ENCODE results near the gene KRTAP10-7. TPM values are rescaled to one million over a fixed set of nuclear protein-coding genes. Genes with fewer than 3 reads are reported as not detected.

The KRTAP10-7 gene
- polyA plus RNA-seq, 3 donors: not detected

DNA sequence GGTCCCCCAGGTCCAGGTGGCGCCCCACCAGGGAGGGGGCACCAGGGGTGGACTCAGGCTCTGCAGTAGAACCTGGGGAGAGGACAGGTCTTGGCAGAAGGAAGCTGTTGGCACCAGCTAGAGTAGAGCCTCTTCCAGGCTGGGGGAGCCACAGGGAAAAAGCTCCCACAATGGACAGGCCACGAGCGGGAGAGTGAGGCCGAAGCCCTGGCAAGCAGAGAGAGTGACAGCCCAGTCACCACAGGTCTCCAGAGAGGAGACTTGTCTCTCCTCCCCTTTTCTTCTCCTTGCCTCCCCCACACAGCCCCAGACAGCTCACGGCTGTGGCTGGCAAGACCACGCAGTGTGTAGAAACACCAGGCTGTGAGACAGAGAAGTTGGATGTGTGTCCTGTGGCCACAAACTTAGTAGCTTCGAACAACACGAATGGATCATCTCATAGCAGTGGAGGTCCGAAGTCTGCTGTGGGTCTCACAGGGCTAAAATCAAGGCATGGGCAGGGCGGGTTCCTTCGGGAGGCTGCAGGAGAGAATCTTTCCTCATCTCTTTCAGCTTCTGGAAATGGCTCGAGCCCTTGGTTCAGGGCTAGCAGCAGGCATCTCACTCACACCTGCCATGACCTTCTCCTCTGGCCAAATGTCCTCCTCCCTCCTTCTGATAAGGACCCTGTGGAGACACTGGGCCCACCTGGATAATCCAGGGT lies 50.7 kb downstream of the KRTAP10-7 start:
- no peak for DNase-seq
- H3K4me2 ChIP-seq (replicated peaks; ENCODE audit: extremely low read depth, low read length, poor library complexity, severe bottlenecking): no peak overlapping the region
- Mint-ChIP-seq H3K27me3 (ENCODE audit: low read depth in 3 of 3) (peaks cover 2 to 14% (median 6%) of the 10 kb centered on the region in 3 donors), H3K36me3 (no peaks in the 10 kb centered on the region), H3K4me3 (no peak overlapping the region), H3K4me1 (no peaks in the 10 kb centered on the region), H3K9me3 (peaks cover 10 to 33% (median 22%) of the 10 kb centered on the region in 7 donors), H3K27ac (no peak overlapping the region)
- TF ChIP-seq, protein P1, sequence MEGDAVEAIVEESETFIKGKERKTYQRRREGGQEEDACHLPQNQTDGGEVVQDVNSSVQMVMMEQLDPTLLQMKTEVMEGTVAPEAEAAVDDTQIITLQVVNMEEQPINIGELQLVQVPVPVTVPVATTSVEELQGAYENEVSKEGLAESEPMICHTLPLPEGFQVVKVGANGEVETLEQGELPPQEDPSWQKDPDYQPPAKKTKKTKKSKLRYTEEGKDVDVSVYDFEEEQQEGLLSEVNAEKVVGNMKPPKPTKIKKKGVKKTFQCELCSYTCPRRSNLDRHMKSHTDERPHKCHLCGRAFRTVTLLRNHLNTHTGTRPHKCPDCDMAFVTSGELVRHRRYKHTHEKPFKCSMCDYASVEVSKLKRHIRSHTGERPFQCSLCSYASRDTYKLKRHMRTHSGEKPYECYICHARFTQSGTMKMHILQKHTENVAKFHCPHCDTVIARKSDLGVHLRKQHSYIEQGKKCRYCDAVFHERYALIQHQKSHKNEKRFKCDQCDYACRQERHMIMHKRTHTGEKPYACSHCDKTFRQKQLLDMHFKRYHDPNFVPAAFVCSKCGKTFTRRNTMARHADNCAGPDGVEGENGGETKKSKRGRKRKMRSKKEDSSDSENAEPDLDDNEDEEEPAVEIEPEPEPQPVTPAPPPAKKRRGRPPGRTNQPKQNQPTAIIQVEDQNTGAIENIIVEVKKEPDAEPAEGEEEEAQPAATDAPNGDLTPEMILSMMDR (IDR thresholded peaks at IDR 0.05): no peak
- H3K4me1 ChIP-seq (ENCODE audit: control insufficient read depth in 1 of 2, insufficient read depth in 2 of 2, low read length in 2 of 2): no peaks in the 10 kb centered on the region
- H2AFZ ChIP-seq (ENCODE audit: insufficient read depth, low read depth, low read length, poor library complexity, severe bottlenecking): no peak overlapping the region
- peaks cover 0 to 24% of the 10 kb centered on the region in 2 donors for H3K9me3 ChIP-seq (replicated peaks in 1 of 2; ENCODE audit: control insufficient read depth in 1 of 2, insufficient read depth in 1 of 2, low read length in 2 of 2)
- intact Hi-C loops (cut with micrococcal nuclease): no loop called here
- no peaks in the 10 kb centered on the region for H3K79me2 ChIP-seq (ENCODE audit: insufficient read depth, low read length)
- no peaks in the 10 kb centered on the region for H3K36me3 ChIP-seq (replicated peaks in 1 of 2; ENCODE audit: control insufficient read depth in 1 of 2, insufficient read depth in 2 of 2, low read length in 2 of 2)
- H3K9ac ChIP-seq (ENCODE audit: insufficient read depth, low read length, poor library complexity, severe bottlenecking): no peak overlapping the region
- H3K27me3 ChIP-seq (ENCODE audit: control insufficient read depth in 2 of 2, insufficient read depth in 2 of 2, low read length in 2 of 2): no peaks in the 10 kb centered on the region
- 83% methylated on average over 10 of the region's 12 CpGs for WGBS (ENCODE audit: insufficient coverage)
- no peaks in the 10 kb centered on the region for H4K20me1 ChIP-seq (ENCODE audit: insufficient read depth, low read length)
- no peak overlapping the region for H3K4me3 ChIP-seq (replicated peaks in 1 of 3; ENCODE audit: low read depth in 2 of 3, low read length in 3 of 3)
- no peak overlapping the region for H3K27ac ChIP-seq (ENCODE audit: low read depth in 1 of 2, low read length in 2 of 2)

Other genes starting within 250 kb of the KRTAP10-7 start
- gene TRPM2, start 247.0 kb upstream of the KRTAP10-7 start, polyA plus RNA-seq: 10 to 100 TPM in 2 of 3 donors, 1 to 10 TPM in 1; 7.6 to 21.6 (median 12.2) TPM
- gene LRRC3, start 145.1 kb upstream of the KRTAP10-7 start, polyA plus RNA-seq: under 1 TPM; 0.30 to 0.59 (median 0.41) TPM
- not detected for gene KRTAP10-1, start 60.4 kb upstream of the KRTAP10-7 start, polyA plus RNA-seq
- gene KRTAP10-2, start 49.1 kb upstream of the KRTAP10-7 start, polyA plus RNA-seq: not detected
- not detected for gene KRTAP10-3, start 41.8 kb upstream of the KRTAP10-7 start, polyA plus RNA-seq
- gene KRTAP10-4, start 26.9 kb upstream of the KRTAP10-7 start, polyA plus RNA-seq: not detected
- gene KRTAP10-5, start 20.0 kb upstream of the KRTAP10-7 start, polyA plus RNA-seq: not detected
- not detected for gene KRTAP10-6, start 8.1 kb upstream of the KRTAP10-7 start, polyA plus RNA-seq
- gene KRTAP10-8, start 11.5 kb downstream of the KRTAP10-7 start, polyA plus RNA-seq: not detected
- not detected for gene KRTAP10-9, start 26.5 kb downstream of the KRTAP10-7 start, polyA plus RNA-seq
- gene KRTAP10-10, start 36.8 kb downstream of the KRTAP10-7 start, polyA plus RNA-seq: not detected
- gene KRTAP10-11, start 45.8 kb downstream of the KRTAP10-7 start, polyA plus RNA-seq: not detected
- gene KRTAP12-4, start 54.1 kb downstream of the KRTAP10-7 start, polyA plus RNA-seq: not detected
- not detected for gene KRTAP12-3, start 57.3 kb downstream of the KRTAP10-7 start, polyA plus RNA-seq
- gene KRTAP12-2, start 66.3 kb downstream of the KRTAP10-7 start, polyA plus RNA-seq: not detected
- gene KRTAP12-1, start 81.6 kb downstream of the KRTAP10-7 start, polyA plus RNA-seq: not detected
- not detected for gene KRTAP10-12, start 96.6 kb downstream of the KRTAP10-7 start, polyA plus RNA-seq
- gene TSPEAR, start 111.0 kb downstream of the KRTAP10-7 start, polyA plus RNA-seq: not detected
- gene UBE2G2, start 201.2 kb downstream of the KRTAP10-7 start, polyA plus RNA-seq: 100 to 1,000 TPM in 1 of 3 donors, 10 to 100 TPM in 2; 22.5 to 123 (median 31.0) TPM
- 100 to 1,000 TPM in 2 of 3 donors, 10 to 100 TPM in 1; 70.9 to 112 (median 109) TPM for gene SUMO3, start 217.5 kb downstream of the KRTAP10-7 start, polyA plus RNA-seq